ENCODE measurements around the gene CHST2. TPM values are rescaled to one million over a fixed set of nuclear protein-coding genes. Genes with fewer than 3 reads are reported as not detected.

CHST2 gene
- total RNA-seq, 1 donor from 2014 or later = 2.9 TPM

- no peak for DNase-seq (ENCODE audit: low read depth)
These were observed 46.8 kb downstream of the CHST2 start for GRCh38 chr3:143166376-143166775.

DNA sequence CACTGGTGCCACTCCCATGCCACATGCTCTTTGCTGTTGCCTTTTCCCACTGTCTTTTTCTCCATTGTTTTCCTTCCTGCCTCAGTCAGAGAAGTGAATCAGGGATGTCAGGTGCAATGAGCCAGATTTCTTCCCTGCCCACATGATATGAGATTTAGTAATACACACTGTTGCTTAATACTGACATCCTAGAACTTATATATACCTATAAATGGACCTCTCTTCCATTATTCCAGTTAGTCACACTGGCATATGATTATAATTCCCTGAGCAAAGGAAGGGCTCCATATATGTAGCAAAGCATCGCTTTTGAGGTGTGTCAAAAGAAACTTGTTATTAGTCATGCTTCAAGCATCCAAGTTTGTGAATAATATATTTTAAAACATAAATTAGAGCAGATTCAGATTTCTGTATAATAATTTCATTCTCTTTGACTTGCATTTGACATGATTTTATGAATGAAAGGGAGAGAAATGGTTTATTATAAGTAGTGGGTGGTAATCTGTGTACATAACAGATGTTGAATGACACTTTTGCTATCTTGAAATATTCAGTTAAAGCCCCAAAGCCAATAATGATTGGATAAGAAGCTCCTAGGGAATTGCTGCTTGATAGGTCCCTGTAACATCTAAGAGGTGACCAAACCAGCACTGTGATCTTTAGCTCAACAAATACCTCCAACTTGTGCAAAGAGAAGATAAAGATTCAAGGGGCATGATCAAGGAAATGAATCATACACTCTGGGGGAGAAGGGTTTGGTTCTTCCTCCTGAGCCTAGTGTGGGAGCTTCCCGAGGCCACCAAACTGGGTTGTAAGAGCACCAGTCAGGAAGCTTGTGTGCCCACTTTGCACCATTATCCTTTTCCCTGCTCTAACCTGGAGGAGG lies 48.6 kb downstream of the CHST2 start:
- peak; percentile 24 for DNase-seq (ENCODE audit: low read depth)

DNA sequence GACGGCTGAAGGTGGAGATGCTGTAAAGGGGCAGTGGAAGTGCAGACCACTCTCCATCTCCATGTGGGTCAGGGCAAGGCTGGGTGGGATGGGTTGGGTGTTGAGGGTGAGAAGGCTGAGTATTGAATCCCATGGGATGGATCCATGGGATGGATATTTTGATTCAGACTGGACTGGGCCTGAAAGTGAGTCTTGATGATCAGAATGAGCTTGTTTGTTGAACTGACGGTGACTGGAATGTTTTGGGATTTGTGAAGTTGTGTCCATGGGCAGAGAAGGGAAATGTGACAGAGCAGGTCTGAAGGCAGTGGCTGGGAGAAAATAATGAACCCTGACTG lies 49.3 kb downstream of the CHST2 start:
- DNase-seq (ENCODE audit: low read depth) = no peak

DNA sequence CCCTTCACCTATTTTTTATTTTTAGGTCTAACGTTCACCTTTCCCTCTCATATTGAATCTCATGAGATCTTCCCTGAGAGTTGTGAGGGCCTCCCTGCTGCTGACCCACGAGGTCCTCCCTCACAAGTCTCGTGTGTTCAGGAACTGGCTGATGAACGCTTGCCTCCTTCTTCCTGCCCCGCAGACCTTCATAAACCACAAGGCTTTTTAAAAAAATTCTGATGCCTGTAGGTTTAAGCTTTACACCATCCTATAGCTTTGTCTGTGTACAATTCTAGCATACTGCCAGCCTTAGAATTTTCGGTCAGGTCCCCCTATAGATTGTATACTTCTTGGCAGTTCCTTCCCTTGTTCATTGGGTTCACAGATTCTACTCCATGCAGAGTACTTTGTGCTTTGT lies 50.5 kb downstream of the CHST2 start:
- DNase-seq (ENCODE audit: low read depth) = no peak

DNA sequence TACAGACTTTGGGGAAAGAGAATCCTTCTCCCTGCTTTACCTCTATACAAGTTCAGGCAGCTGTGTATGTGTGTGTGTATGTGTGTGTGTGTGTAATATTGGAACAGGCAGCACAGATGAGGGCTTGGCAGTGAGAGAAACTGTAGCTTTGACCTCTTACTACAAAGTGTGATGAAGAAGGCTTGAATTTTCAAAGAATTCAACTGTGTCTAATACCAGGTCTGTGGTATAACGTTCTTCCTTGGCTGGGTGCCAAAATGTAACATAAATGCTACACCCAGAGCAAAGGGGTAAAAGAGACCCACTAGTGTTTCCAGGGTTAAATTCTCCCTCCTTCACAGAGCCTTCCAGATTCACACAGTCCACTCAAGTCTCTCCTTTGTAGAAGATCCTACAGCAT lies 51.1 kb downstream of the CHST2 start:
- no peak for DNase-seq (ENCODE audit: low read depth)

DNA sequence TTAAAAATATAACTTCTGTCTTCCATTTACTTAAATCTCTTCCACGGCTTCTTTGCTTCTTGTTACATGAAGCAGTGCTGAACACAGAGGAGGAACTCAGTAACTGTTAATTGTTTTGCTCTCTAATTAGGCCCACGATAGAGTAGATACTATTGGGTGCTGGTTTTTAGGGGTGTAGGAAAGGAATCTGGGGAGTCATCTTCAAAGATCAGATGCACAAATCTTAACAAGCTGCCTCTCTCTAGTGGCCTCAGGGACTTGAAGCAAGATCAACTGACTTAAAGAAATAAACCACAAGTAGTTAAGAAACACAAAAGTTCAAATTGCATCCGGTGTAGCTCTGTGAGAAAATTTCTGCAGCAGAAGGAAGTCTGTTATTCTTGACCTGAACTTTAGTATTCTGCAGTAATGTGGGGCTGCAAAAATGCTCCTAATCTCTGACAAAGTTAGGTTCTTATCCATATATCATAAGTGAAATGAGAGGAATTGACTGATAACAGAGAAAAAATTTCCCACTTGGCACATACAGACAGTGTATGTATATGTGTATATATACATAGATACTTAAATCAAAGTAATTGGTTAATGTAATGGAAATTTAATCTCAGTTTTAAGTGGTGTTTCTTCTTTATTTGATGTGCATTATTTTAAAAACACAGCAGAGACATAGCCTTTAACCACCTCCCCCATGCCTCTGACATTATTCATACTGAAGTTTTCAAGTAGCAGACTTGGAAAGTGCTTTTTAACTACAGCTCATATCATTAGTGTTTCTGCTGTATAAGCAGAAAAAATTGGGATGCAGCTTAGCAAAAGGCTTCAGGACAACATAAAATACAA lies 51.8 kb downstream of the CHST2 start:
- peak; percentile 48 for DNase-seq (ENCODE audit: low read depth)

DNA sequence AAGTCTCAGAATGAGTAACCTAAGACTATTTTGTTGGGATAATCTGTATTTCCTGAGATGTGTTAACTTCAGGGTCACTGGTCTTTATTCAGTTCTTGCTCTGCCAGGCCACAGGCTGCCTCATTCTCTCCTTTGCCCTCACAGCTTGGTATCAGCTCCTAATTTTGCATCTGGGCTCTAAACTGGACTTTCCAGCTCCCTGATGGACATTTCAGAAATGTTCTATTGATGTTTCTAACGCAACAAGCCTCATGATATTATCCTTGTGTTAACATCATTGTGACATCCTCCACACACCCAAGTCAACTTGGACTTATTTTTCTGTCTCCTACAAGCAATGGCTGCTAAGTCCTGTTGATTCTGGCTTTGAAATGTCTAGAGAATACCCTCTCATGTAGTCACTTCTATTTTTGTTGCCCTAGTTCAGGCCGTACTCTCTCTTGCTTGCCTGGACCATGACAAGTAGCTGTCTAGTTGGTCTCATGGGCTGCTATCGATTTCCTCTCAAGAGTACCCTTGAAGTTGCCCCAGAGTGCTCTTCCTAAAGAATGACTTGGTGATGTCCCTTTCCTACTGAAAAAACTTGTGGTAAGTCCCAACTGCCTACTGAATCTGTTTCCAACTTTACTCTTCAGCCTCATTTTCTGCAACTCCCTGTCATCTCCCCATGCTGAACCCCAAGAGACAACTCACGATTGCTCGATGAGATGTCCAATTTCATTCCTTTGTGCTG lies 52.7 kb downstream of the CHST2 start:
- DNase-seq (ENCODE audit: low read depth) = no peak

- no peak for DNase-seq (ENCODE audit: low read depth)
These were observed 53.2 kb downstream of the CHST2 start for GRCh38 chr3:143172795-143173145.

- DNase-seq (ENCODE audit: low read depth) = no peak
These were observed 53.7 kb downstream of the CHST2 start for GRCh38 chr3:143173242-143173641.

Other genes starting within 250 kb of the CHST2 start
- gene PCOLCE2, start 230.7 kb upstream of the CHST2 start, total RNA-seq = 4.7 and 7.3 TPM in 2 replicates
- 0.17 and 0.20 TPM in 2 replicates for gene PAQR9, start 156.1 kb upstream of the CHST2 start, total RNA-seq
- gene U2SURP, start 118.2 kb upstream of the CHST2 start, total RNA-seq = 59.9 and 73.6 TPM in 2 replicates

All from renal cortical epithelial cell (primary cell).